ENCODE measurements around the gene WDR31. TPM values are rescaled to one million over a fixed set of nuclear protein-coding genes. Genes with fewer than 3 reads are reported as not detected.

Gene WDR31
- polyA plus RNA-seq, 1 donor (not counting 4 experiments of a cell fraction or from before 2014, with no cell fraction given): 0.94 TPM

- Histone ChIP-seq H3K9ac (ENCODE audit: control insufficient read depth, extremely low read depth, insufficient read depth, low read length) (peak overlapping the region; percentile 97), H2AFZ (ENCODE audit: control insufficient read depth, low read length) (peak overlapping the region; percentile 91), H3K27ac (ENCODE audit: control insufficient read depth, insufficient read depth, low read length) (peak overlapping the region; percentile 97), H3K9me3 (ENCODE audit: control insufficient read depth, low read depth, low read length) (no peaks in the 10 kb centered on the region), H3K36me3 (ENCODE audit: control insufficient read depth in 2 of 2, extremely low read depth in 1 of 2, insufficient read depth in 2 of 2, low read length in 2 of 2) (peaks cover 17 to 35% of the 10 kb centered on the region in 2 experiments), H3K79me2 (ENCODE audit: control insufficient read depth, insufficient read depth, low read length) (peaks cover 29% of the 10 kb centered on the region), H3K27me3 (ENCODE audit: control insufficient read depth, extremely low read depth, insufficient read depth, low read length) (no peaks in the 10 kb centered on the region), H4K20me1 (ENCODE audit: control insufficient read depth, extremely low read depth, insufficient read depth, low read length) (no peaks in the 10 kb centered on the region), H3K4me3 (ENCODE audit: control insufficient read depth in 2 of 3, extremely low read depth in 1 of 3, insufficient read depth in 2 of 3, low read depth in 1 of 3, low read length in 3 of 3) (peak overlapping the region; percentile 64 to 99 (median 99)), H3K4me2 (ENCODE audit: control insufficient read depth, extremely low read depth, insufficient read depth, low read depth, low read length) (peak overlapping the region; percentile 80), H3K9me1 (ENCODE audit: control insufficient read depth, extremely low read depth, insufficient read depth, low read length) (no peaks in the 10 kb centered on the region), H3K4me1 (ENCODE audit: control insufficient read depth, extremely low read depth, insufficient read depth, low read length) (peaks cover 4% of the 10 kb centered on the region)
- peak; percentile 14 to 59 (median 49) for TF ChIP-seq CTCF (optimal IDR thresholded peaks at IDR 0.05 in 1 of 3, IDR thresholded peaks at IDR 0.05 in 1 of 3, conservative IDR thresholded peaks at IDR 0.05 in 1 of 3; ENCODE audit: extremely low read depth in 1 of 3, insufficient read depth in 2 of 3, low read length in 3 of 3)
- no peak for TF ChIP-seq EZH2 (IDR thresholded peaks at IDR 0.05; ENCODE audit: low read length)
- no peak for FAIRE-seq
- DNase-seq (ENCODE audit: low read depth, low spot score): no peak
- dilution Hi-C loops (cut with MboI; ENCODE audit: extremely low pct_ligation_motif_present, low sequenced_read_pairs): no loop called here
These were observed 65.5 kb downstream of the WDR31 start for GRCh38 chr9:113274474-113275156.

- no peak for FAIRE-seq
- no peaks in the 10 kb centered on the region for H3K4me1 ChIP-seq (ENCODE audit: control insufficient read depth, extremely low read depth, insufficient read depth, low read length)
- H3K27ac ChIP-seq (ENCODE audit: control insufficient read depth, insufficient read depth, low read length): no peak overlapping the region
- no peaks in the 10 kb centered on the region for H3K27me3 ChIP-seq (ENCODE audit: control insufficient read depth, extremely low read depth, insufficient read depth, low read length)
- H3K9me3 ChIP-seq (ENCODE audit: control insufficient read depth, low read depth, low read length): no peaks in the 10 kb centered on the region
- no peaks in the 10 kb centered on the region for H3K9me1 ChIP-seq (ENCODE audit: control insufficient read depth, extremely low read depth, insufficient read depth, low read length)
- H2AFZ ChIP-seq (ENCODE audit: control insufficient read depth, low read length): no peak overlapping the region
- H3K36me3 ChIP-seq (ENCODE audit: control insufficient read depth in 2 of 2, extremely low read depth in 1 of 2, insufficient read depth in 2 of 2, low read length in 2 of 2): peaks cover 15 to 28% of the 10 kb centered on the region in 2 experiments
- peaks cover 2% of the 10 kb centered on the region for H3K79me2 ChIP-seq (ENCODE audit: control insufficient read depth, insufficient read depth, low read length)
- no peak overlapping the region for H3K4me3 ChIP-seq (ENCODE audit: control insufficient read depth in 2 of 3, extremely low read depth in 1 of 3, insufficient read depth in 2 of 3, low read depth in 1 of 3, low read length in 3 of 3)
- TF ChIP-seq EZH2 (IDR thresholded peaks at IDR 0.05; ENCODE audit: low read length): no peak
- no peak for TF ChIP-seq CTCF (optimal IDR thresholded peaks at IDR 0.05 in 1 of 3, IDR thresholded peaks at IDR 0.05 in 1 of 3, conservative IDR thresholded peaks at IDR 0.05 in 1 of 3; ENCODE audit: extremely low read depth in 1 of 3, insufficient read depth in 2 of 3, low read length in 3 of 3)
- no peak overlapping the region for H3K9ac ChIP-seq (ENCODE audit: control insufficient read depth, extremely low read depth, insufficient read depth, low read length)
- DNase-seq (ENCODE audit: low read depth, low spot score): no peak
- no peaks in the 10 kb centered on the region for H4K20me1 ChIP-seq (ENCODE audit: control insufficient read depth, extremely low read depth, insufficient read depth, low read length)
- dilution Hi-C loops (cut with MboI; ENCODE audit: extremely low pct_ligation_motif_present, low sequenced_read_pairs): no loop called here
- H3K4me2 ChIP-seq (ENCODE audit: control insufficient read depth, extremely low read depth, insufficient read depth, low read depth, low read length): no peak overlapping the region
These were observed 70.2 kb downstream of the WDR31 start for GRCh38 chr9:113269871-113270270.

Data from keratinocyte (primary cell).